GM12878 (cell line): ENCODE measurements around the gene LSR. TPM values are rescaled to one million over a fixed set of nuclear protein-coding genes. Genes with fewer than 3 reads are reported as not detected.

ENCODE experiments used
- ATAC-seq: fragments of 200-7000 bp; cut with Tn5 transposase; 3 replicates; pipeline ENCODE4 v1.9.1; 2020; ENCODE audit warnings: mild to moderate bottlenecking, moderate library complexity
- BruUV-seq: library from RNA; stranded (reverse); fragments of 400-500 nt; replicated peaks from 2 replicates; lab custom pipeline; 2021; lab: Mats Ljungman, UMichigan
- CTCF ChIA-PET: fragments of 300-600 bp; sonication (Branson Sonifier 250); formaldehyde crosslinking; extraction: SDS; loops from one replicate; lab custom pipeline; 2021; ENCODE audit warnings: inconsistent platforms; lab: Yijun Ruan, JAX
- POLR2A ChIA-PET: fragments of 350-600 bp; formaldehyde crosslinking; extraction: SDS; loops from one replicate; lab custom pipeline; 2021; ENCODE audit warnings: inconsistent platforms; lab: Charles Lee
- RAD21 ChIA-PET: fragments of 300-600 bp; sonication (Branson Sonifier 250); formaldehyde crosslinking; loops from one replicate; lab custom pipeline; 2023; ENCODE audit warnings: antibody characterized with exemption; ENCODE audit not compliant: unreplicated experiment; lab: Charles Lee
- SMC1A ChIA-PET: fragments of 300-600 bp; sonication (Branson Sonifier 250); formaldehyde crosslinking; loops from one replicate; lab custom pipeline; 2023; ENCODE audit not compliant: unreplicated experiment, uncharacterized antibody; lab: Charles Lee
- DNase-seq: peaks from one replicate; pipeline ENCODE4 v3.0.0-alpha.2; 2011; ENCODE audit warnings: low read depth, low spot score
- FAIRE-seq: peaks from 3 replicates; lab custom pipeline; 2011; peaks lifted over from hg19 to GRCh38; lab: Jason Lieb, UNC
- H2AFZ ChIP-seq: 2 replicates; pipeline ENCODE4 v1.6.0; 2011; ENCODE audit warnings: low read depth, low read length, control low read depth; ENCODE audit not compliant: control insufficient read depth
- H3K27ac ChIP-seq: 2 replicates; pipeline ENCODE4 v1.5.1; 2011; ENCODE audit warnings: control low read depth; ENCODE audit not compliant: control insufficient read depth, insufficient read depth
- H3K27me3 ChIP-seq, 2 experiments: replicated peaks in 1 of 2; 2 replicates each; pipeline versions ENCODE4 v1.6.0 to v1.6.1; 2011; ENCODE audit warnings: low read length in 1 of 2; ENCODE audit not compliant: control insufficient read depth in 2 of 2, insufficient read depth in 2 of 2
- H3K36me3 ChIP-seq, 2 experiments: 2 replicates each; pipeline ENCODE4 v1.5.1; 2011; ENCODE audit warnings: low read length in 1 of 2; ENCODE audit not compliant: control insufficient read depth in 2 of 2, insufficient read depth in 2 of 2
- H3K4me1 ChIP-seq: 2 replicates; pipeline ENCODE4 v1.6.1; 2011; ENCODE audit warnings: mild to moderate bottlenecking, low read length, moderate library complexity, mixed read lengths; ENCODE audit not compliant: control insufficient read depth, insufficient read depth
- H3K4me2 ChIP-seq: 2 replicates; pipeline ENCODE4 v1.6.0; 2011; ENCODE audit warnings: control low read depth; ENCODE audit not compliant: control insufficient read depth, insufficient read depth
- H3K4me3 ChIP-seq: fragments of 200-600 bp; sonication (generic); 2 replicates; pipeline ENCODE4 v1.5.1; 2016
- H3K79me2 ChIP-seq: 2 replicates; pipeline ENCODE4 v1.6.0; 2011; ENCODE audit warnings: low read length; ENCODE audit not compliant: control insufficient read depth, insufficient read depth
- H3K9ac ChIP-seq: 2 replicates; pipeline ENCODE4 v1.8.0; 2011; ENCODE audit warnings: low read length, control low read depth, mixed read lengths; ENCODE audit not compliant: control insufficient read depth, insufficient read depth
- H3K9me3 ChIP-seq: replicated peaks from 3 replicates; pipeline ENCODE4 v1.5.1; 2011; ENCODE audit warnings: mild to moderate bottlenecking, low read length; ENCODE audit not compliant: control insufficient read depth, insufficient read depth
- H4K20me1 ChIP-seq: 2 replicates; pipeline ENCODE4 v1.6.0; 2011; ENCODE audit not compliant: control insufficient read depth, insufficient read depth
- BACH1 ChIP-seq: fragments of 450-650 bp; IDR thresholded peaks from 2 replicates; pipeline ENCODE4 v1.6.1; 2017; ENCODE audit warnings: mild to moderate bottlenecking, borderline replicate concordance
- CBX3 ChIP-seq: fragments of 200-600 bp; sonication (generic); IDR thresholded peaks from 2 replicates; pipeline ENCODE4 v1.6.1; 2016; ENCODE audit warnings: low read depth, borderline replicate concordance
- CREB1 ChIP-seq: IDR thresholded peaks from 2 replicates; pipeline ENCODE4 v1.6.1; 2012; ENCODE audit warnings: low read depth, mild to moderate bottlenecking, inconsistent platforms
- FOXK2 ChIP-seq: fragments of 450-650 bp; IDR thresholded peaks from 2 replicates; pipeline ENCODE4 v1.6.1; 2017; ENCODE audit warnings: mild to moderate bottlenecking, moderate library complexity
- GATAD2B ChIP-seq: fragments of 450-650 bp; conservative IDR thresholded peaks from 2 replicates; pipeline ENCODE4 v1.6.1; 2017; ENCODE audit warnings: low read depth, mild to moderate bottlenecking, moderate library complexity
- JUNB ChIP-seq: IDR thresholded peaks from 2 replicates; pipeline ENCODE4 v1.6.1; 2016; ENCODE audit warnings: antibody characterized with exemption, mild to moderate bottlenecking
- MEF2B ChIP-seq: fragments of 450-650 bp; IDR thresholded peaks from 2 replicates; pipeline ENCODE4 v1.6.1; 2018; ENCODE audit warnings: mild to moderate bottlenecking, moderate library complexity; ENCODE audit not compliant: partially characterized antibody, poor library complexity, severe bottlenecking
- NKRF ChIP-seq: fragments of 450-650 bp; conservative IDR thresholded peaks from 2 replicates; pipeline ENCODE4 v1.6.1; 2017; ENCODE audit warnings: mild to moderate bottlenecking, moderate library complexity
- RUNX3 ChIP-seq: IDR thresholded peaks from 2 replicates; pipeline ENCODE4 v1.6.1; 2012; ENCODE audit warnings: low read length, inconsistent platforms
- SP1 ChIP-seq: IDR thresholded peaks from one replicate; pipeline ENCODE4 v1.6.1; 2011; ENCODE audit warnings: low read depth, low read length
- ZBTB40 ChIP-seq: fragments of 450-650 bp; IDR thresholded peaks from 2 replicates; pipeline ENCODE4 v1.6.1; 2016; ENCODE audit warnings: mild to moderate bottlenecking, moderate library complexity, borderline replicate concordance
- ZNF207 ChIP-seq: fragments of 450-650 bp; IDR thresholded peaks from 2 replicates; pipeline ENCODE4 v1.6.1; 2014; ENCODE audit warnings: antibody characterized with exemption, mild to moderate bottlenecking, borderline replicate concordance
- WGBS: methylation state at CpG from one replicate; pipeline ENCODE4 v1.1.6; 2016; ENCODE audit warnings: low lambda C conversion rate; ENCODE audit not compliant: insufficient replicate concordance, insufficient coverage; ENCODE audit errors: missing lambda C conversion rate; 5-methylcytosine and 5-hydroxymethylcytosine counted together
- in situ Hi-C: fragments of 300-500 bp; cut with MboI; formaldehyde crosslinking; loops from 9 replicates; pipeline ENCODE4 v1.14.3; 2018; ENCODE audit warnings: mixed read lengths
- intact Hi-C: fragments of 100-400 bp; cut with micrococcal nuclease; formaldehyde crosslinking; loops from one replicate; pipeline ENCODE4 v1.14.2; 2022; ENCODE audit not compliant: unreplicated experiment
- polyA plus RNA-seq, 11 experiments: library from polyadenylated mRNA; depleted of rRNA in 4 of 11; unstranded in 6 of 11; stranded (reverse) in 5 of 11; fragments of >200 nt; fragmentation: Nextera tagmentation in 4 of 11; fragmentation: Illumina TruSeq in 1 of 11; extraction: Ambion mirVana in 4 of 11; extraction: Trizol in 1 of 11; gene quantifications; 1 replicate in 1 of 11; 2 replicates in 10 of 11; pipeline versions ENCODE4 v1.2.1 to v1.2.3, GENCODE V29; 2011 to 2016; ENCODE audit warnings: inconsistent platforms in 2 of 11, missing spikeins in 2 of 11, low read depth in 1 of 11
- total RNA-seq, 4 experiments: library from RNA; depleted of rRNA in 3 of 4; stranded (reverse); fragments of >200 nt in 3 of 4; fragmentation: Illumina TruSeq in 1 of 4; extraction: Trizol in 1 of 4; gene quantifications; 2 replicates each; pipeline versions ENCODE4 v1.2.1 to v1.2.3, GENCODE V29; 2013 to 2021

Gene LSR
- total and polyA plus RNA-seq, 10 of the 15 experiments (the other 5 are each of a cell fraction or from before 2014, with no cell fraction given), result 0.26 to 53.9 (median 26.3) TPM

- no peak overlapping the region for H2AFZ ChIP-seq
- no peak for FAIRE-seq
- no peaks in the 10 kb centered on the region for H3K9me3 ChIP-seq
- RAD21 ChIA-PET, result no interaction called here
- no peak overlapping the region for H3K4me3 ChIP-seq
- H3K4me2 ChIP-seq, result no peak overlapping the region
- no peak overlapping the region for H3K9ac ChIP-seq
- H3K4me1 ChIP-seq, result peaks cover 1% of the 10 kb centered on the region
- 60% methylated on average over 15 of the region's 20 CpGs for WGBS
- BruUV-seq, result no TSS peak
- ATAC-seq, result no peak
- no peak for DNase-seq
- H3K27ac ChIP-seq, result no peak overlapping the region
- POLR2A ChIA-PET, result no interaction called here
- H3K36me3 ChIP-seq, result no peaks in the 10 kb centered on the region
- intact Hi-C loops, result no loop called here
- H3K27me3 ChIP-seq, result no peaks in the 10 kb centered on the region; a peak in 1 of 4 replicates
- in situ Hi-C loops, result no loop called here
- SMC1A ChIA-PET, result no interaction called here
- CTCF ChIA-PET, result no interaction called here
- H4K20me1 ChIP-seq, result no peaks in the 10 kb centered on the region
- no peaks in the 10 kb centered on the region for H3K79me2 ChIP-seq
- TF ChIP-seq MEF2B, result no peak
Measured at GRCh38 chr19:35290381-35291127, 41.8 kb downstream of the LSR start.

- no peak overlapping the region for H3K4me3 ChIP-seq
- H2AFZ ChIP-seq, result no peak overlapping the region
- no peak overlapping the region for H3K4me2 ChIP-seq
- H3K9ac ChIP-seq, result no peak overlapping the region
- H3K36me3 ChIP-seq, result no peaks in the 10 kb centered on the region
- no peak for DNase-seq
- no TSS peak for BruUV-seq
- no peaks in the 10 kb centered on the region; a peak in 1 of 4 replicates for H3K27me3 ChIP-seq
- no peak for ATAC-seq
- intact Hi-C loops (no loop called here), in situ Hi-C loops (no loop called here)
- SMC1A ChIA-PET, result no interaction called here
- WGBS, result 27% methylated on average over 6 of the region's 6 CpGs
- POLR2A ChIA-PET, result no interaction called here
- CTCF ChIA-PET, result interaction anchor here (0.6 kb wide), 1 partner anchor 10 kb away, joined by 4 read pairs; no protein-coding TSS in a partner anchor
- RAD21 ChIA-PET, result no interaction called here
- H3K4me1 ChIP-seq, result peaks cover 8% of the 10 kb centered on the region
- FAIRE-seq, result no peak
- no peaks in the 10 kb centered on the region for H3K9me3 ChIP-seq
- no peaks in the 10 kb centered on the region for H3K79me2 ChIP-seq
- H4K20me1 ChIP-seq, result no peaks in the 10 kb centered on the region
- H3K27ac ChIP-seq, result no peak overlapping the region
- no peak for TF ChIP-seq CREB1
- no peak for TF ChIP-seq ZBTB40
- TF ChIP-seq SP1, result no peak
- no peak for TF ChIP-seq JUNB
- no peak for TF ChIP-seq ZNF207
- no peak for TF ChIP-seq NKRF
- TF ChIP-seq FOXK2, result no peak
- TF ChIP-seq CBX3, result no peak
- no peak for TF ChIP-seq BACH1
- no peak for TF ChIP-seq RUNX3
- TF ChIP-seq GATAD2B, result no peak
Measured at GRCh38 chr19:35291259-35291658, 42.5 kb downstream of the LSR start.
